Ammon's horn (tissue), 1 donor: Measurements from ENCODE around the gene ZNF423.

Experiments used
- DNase-seq: peaks from one replicate; pipeline ENCODE4 v3.0.0-alpha.2; 2016; ENCODE audit warnings: low spot score

Gene ZNF423

DNA sequence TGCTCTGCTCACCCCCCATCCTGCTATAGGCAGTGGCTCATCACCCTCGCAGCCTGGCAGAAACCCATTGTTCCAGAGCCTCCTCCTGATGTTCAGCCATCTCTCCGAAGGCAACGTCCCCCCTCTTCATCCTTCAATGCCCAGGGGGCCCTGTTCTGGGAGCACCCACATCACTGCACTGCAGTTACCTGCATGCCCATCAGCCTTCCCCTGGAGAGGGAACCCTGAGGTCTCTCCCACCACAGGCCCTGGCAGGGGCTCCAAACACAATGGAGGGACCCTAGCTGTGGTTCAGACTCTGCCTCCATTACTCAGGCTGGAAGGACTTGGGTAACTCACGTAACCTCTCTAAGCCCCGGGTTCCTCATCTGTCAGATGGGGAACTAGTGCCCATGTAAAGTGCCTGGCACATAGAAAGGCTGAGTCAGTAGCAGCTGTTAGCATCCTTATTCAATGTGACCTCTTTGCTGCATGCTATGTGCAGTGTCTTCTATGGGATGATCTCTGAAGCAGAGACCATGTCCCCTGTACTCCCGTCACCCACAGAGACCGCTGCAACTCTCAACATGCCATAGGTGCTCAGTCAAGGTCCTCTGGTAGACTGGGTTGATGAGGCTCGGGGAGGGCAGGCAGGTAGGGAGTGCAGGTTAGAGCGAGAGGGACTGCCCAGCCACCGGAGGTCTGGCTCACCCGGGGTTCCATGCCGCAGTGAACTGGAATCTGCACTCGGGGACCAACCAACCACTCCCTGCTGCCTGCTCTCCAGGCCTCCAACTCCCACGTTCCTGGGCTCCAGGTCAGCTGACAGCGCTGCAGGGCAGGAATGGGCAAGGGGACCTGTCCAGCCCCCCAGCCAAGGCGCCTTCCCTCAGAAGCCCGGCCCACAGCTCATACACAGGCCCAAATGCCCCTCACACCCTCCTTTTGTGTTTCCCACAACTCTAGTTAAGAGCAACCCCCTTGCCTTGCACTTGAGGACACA is 233.2 kb downstream of the ZNF423 start:
- DNase-seq = no peak

DNA sequence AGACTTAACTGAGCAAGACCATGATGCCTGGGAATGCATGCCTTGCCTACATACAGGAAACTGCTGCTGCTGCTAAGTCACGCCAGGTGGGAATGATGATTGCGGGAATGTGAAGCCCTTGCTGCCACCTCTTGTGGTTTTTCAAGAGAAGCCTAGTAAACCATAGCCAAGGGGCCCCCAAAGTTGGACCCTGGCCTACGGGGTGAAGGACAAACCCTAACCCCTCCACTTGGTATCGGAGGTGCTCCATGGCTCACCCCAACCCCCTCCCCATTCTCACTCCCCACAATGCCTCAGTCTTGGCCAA is 233.9 kb downstream of the ZNF423 start:
- no peak for DNase-seq

DNA sequence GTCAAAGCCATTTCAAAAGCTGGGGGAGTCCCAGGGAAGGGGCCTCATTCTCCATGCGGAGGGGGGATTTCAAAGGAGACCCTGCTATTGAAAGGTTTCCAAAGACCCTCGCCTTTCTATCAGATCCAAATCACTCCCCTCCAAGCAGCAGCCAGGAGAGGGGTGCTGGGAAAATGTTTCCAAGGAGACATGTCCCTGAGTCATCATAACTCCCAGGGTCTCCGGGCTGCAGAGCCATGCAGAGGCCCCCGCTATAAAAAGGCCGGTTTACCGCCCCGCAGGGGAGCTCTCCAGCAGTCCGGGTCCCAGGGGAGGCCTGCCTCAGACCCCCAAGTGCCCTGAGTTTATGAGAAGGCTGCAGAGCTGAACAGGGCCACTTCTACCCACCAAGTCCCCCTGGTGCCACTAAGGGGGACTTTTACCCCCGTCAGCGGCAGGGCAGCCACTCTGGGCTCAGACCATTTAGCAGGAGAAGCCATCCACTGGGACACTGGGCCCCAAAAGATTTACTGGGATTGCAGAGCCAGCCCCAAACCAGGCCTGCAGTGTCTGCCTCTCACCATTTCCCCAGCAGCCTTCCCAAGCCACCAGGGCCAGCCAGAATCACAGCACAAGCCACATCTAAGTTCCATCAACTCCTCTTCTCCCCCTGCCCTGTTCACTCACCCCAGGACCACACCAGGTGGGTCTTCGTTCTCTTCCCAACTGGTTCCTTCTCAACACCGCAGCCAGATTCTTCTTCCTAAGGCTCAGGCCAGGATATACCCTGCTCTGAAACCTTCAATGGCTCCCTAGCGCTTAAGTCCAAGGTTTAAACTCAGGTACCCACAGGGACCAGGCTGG is 234.4 kb downstream of the ZNF423 start:
- no peak for DNase-seq

DNA sequence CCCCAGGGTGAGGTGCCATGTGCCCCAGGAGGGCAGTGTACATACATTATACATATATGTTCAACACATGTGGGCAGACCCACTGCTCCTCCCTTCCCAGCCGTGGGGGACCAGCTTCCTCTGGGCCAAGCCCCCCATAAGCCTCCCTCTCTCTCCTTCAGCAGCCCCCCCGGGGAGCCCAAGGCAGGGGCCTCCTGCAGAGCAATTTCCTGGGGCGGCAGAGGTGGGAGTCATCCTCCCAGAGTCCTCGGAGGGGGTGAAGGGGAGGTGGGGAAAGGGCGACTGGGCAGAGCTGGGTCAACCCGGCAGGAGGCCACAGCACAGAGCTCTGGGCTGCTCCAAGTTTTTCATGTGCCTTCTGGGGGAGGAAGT is 235.1 kb downstream of the ZNF423 start:
- DNase-seq = no peak

DNA sequence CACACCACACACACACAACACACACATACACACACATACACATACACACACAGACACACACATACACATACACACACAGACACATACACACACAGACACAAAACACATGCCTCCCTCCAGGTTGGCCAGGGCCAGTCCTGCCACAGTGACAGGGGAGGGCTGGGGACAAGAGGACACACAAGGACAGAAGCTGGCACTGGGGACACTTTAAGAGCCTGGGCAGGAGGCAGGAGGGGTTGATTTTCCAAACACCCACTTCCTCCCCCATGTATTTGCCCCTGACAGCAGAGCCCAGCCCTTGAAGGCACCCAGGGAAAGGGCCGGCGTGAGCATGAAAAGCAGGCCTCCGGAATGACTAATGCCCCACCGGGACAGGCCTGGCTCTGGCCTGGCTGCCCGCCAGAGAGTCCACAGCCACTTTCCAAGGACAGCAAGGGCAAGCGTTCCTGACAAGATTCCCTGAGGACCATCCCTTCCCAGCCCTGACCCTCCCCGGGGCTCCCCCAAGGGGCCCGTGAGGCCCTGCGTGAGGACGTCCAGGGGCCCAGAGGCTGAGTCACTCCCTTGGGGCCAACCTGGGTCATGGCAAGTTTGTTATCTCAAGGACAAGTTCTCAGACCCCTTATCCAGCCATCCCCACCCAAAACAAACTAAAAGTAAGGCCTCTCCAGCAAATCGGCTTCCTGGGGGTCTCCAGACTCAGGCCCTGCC is 235.6 kb downstream of the ZNF423 start:
- DNase-seq = no peak

DNA sequence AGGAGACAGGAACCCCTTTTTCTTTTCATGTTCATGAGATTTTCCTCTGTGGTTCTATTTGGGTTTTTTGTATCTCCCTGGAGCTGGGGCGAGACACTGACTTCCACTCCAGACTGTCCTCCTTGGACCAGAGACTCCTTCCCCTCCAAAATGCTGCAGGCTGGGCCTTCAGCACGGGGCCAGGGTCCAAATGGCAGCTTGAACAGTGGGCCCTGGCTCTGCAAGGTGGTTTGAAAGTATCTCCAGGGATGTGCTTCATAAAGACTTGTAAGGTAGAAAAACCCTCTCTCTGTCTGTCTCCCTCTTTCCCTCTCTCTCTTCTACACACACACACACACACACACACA is 236.1 kb downstream of the ZNF423 start:
- no peak for DNase-seq

DNA sequence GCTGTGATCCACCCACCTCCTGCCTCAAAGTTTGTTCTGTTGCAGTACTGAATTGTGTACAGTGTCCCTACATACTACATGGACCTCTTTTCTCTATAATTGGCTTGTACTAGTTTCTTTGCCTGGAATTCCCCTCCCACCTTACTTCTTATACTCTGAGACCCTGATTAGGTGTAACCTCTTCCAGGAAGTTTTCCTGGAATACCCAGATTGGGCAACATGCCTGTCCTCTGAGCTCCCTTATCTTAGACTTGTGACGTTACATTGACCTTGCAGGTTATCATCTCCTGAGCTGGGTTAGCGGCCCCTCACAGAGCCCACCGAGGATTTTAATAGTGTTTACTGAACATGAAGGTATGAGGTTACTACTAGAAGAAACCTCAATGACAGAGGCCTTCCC is 237.0 kb downstream of the ZNF423 start:
- DNase-seq = no peak

DNA sequence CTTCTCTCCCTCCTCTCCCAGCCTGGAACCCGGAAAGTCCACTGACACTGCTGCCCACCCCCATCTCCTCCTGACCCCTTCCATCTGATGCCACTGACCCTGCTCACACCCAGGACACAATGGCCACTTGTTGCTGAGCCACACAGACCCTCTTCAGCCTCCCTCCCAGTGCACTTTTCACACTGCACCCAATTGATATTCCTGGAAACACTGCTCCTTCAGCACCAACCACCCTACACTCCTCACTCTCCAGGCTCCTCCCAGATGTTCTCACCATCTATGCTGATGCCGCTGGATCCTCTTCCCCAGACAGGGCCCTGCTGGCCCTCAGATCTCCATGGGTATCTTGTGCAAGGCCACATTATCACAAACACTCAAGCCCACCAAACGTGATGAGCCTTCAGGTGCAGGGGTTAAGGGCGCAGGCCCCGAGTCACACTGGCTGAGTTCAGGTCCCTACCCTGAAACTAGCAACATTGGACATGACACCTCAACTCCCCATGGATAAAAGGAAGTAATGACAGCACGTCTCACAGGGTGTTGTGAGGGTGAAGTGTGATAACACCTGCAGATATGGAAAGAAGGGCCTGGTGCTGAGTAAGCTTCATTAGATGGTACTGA is 238.1 kb downstream of the ZNF423 start:
- DNase-seq = no peak

DNA sequence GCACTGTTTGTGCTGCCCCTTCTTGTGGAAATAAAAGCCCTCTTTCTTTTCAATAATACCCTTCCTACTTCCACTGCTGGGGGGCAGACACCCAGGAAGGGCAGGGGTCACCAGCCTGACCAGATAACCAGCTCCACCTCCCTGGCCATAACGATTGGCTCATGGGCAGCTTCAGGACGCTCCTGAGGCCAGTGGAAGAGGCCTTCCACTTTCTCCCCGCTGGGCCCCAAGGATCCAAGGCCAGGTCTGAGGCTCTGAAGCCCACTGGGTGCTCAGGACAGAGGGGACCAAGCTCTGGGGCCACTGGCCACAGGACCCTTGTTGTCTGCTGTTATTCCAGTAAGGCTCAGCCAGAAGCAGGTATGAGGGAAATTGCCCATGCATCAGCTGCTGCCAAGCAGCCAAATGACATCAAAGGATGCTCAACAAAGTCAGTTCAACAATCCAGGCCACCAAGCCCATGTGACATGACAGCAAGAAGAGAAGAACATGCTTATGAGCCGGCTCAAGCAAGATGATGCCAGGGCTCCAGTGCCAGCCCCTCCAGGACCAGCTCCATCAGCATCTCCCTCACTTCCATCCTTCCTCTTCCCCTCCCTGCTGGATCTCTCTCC is 238.8 kb downstream of the ZNF423 start:
- no peak for DNase-seq

DNA sequence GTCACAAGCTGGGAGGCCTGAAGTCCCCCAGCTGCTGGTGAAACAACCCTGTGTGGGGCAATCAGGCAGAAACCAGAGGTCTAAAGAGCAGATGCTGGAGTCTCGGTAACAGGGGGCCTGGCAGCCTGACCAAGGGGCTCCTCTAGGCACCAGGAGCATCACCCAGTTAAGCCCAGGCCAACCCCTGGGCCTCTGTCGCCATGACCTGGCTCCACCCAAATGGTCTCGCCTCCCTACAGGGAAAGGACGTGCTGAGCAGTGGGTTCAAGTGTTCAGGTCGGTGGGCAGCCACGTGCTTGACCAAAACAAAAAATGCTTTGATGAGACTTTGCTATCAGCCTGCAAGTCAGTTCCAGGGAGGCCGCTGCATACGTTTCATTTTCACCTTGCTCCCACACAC is 240.3 kb downstream of the ZNF423 start:
- no peak for DNase-seq

DNA sequence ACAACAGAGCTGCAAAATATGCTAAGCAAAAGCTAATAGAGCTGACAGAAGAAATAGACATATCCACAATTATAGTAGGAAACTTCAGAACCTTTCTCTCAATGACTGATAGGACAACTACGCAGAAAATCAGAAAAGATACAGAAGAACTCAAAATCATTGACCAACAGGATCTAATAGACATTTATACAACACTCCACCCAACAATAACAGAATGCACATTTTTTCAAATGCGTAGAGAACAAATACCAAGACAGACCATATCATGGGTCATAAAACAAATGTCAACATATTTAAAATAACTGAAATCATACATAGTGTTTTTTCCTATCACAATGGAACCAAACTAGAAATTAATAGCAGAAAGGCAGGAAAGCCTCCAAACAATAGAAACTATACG is 244.9 kb downstream of the ZNF423 start:
- no peak for DNase-seq

DNA sequence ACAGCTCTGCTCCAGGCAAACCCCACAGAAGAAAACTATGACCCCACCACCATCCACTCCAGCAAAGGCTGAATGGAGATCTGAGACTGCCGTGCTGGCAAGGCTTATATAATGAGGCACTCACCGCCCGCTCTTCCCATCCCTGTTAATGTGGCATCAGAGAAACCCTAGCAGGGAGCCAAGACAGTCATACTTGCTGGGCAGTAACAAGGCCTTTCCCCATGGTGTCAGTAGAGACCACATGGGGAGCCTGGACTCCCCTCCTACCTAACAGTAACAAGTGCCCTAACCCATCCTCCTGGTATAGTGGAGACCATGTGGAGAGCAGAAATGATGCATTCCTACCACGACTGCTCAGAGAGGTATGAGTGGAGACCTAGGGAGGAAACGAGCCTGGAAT is 247.1 kb downstream of the ZNF423 start:
- DNase-seq = peak; percentile 35

DNA sequence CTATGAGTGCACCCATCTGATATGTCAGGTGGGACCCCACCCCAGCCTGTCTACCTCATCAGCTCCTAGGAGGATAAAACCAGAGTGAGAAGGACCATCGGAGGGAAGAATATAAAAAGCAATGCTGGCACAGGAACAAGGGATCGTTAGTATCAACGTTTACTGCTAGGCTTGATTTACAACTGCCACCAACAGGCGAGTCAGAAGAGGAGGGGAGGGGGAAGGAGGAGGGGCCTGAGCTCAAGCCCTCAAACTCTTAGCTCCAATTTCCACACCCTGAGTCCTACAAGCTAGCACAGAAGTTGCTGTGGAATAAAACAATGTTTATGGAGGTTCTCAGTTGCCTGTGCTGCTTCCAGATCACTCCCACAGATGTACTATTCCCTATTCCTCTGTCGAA is 247.8 kb downstream of the ZNF423 start:
- DNase-seq = no peak

DNA sequence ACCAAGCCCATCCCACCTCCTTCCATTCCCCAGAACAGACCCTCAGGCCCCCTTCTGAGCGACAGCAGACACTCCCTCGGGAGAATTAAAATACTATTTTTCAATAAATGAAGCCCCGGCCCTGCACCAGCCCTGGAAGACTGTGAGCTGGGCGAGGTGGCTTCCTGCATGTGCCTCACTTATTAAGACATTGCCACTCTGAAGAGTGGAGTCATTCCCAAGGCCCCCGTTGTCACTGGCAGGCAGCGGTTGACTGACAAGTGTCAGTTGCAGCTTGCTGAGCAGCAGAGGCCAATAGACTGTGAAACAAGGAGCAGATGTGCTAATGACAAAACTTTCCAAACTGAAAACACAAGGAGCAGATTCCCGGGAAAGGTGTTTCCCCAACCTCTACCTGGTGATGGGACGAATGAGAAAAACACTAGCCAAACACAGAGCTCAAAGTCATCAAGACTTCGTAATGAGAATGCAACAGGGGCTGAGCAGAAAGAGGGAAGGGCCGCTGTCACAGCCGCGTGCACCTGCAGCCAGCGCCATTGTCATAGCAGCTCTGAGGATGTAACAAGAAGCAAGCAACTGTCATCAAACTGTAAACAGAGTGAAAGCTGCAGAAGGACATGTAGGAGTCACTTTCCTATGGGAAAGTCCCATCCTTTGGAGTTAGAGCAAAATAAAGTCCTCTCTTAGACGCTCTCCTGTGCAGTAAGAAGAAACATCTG is 250.2 kb downstream of the ZNF423 start:
- DNase-seq = no peak

DNA sequence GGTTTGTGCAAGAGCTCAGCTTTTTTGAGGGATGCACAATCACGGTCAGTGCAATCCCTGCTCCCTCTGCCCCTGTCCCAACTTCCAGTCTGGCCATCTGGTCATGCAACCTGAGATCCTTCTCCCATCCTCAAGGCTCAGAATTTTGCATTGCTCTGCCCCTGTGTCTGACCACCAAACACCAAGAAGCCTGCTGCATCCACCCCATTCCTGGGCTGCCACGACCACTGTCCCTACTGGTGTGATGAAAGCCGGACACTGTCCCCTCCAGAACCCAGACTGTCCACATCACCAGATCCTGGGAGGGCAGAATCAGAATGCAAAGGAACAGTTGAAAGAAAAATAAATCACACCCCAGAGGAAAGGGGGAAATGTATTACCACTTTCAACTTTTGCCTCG is 251.3 kb downstream of the ZNF423 start:
- DNase-seq = no peak

DNA sequence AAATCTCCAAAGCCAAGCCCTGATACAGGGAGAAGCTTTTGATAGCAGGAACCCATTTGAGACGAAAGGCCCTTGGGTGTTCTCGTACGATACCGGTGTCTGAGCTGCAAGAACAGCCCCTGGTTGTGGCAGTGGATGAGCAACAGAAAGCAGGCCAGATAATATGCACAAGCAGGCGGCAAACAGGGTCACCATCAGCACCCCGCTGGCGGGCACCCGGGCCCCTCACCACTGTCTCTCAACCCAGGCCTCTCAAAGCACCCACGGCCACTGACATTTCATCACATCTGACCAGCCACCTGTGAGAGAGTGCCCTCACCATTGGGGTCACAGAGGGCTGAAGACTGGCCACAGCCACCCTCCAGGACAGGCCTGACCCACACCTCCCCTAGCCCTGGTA is 252.0 kb downstream of the ZNF423 start:
- no peak for DNase-seq

DNA sequence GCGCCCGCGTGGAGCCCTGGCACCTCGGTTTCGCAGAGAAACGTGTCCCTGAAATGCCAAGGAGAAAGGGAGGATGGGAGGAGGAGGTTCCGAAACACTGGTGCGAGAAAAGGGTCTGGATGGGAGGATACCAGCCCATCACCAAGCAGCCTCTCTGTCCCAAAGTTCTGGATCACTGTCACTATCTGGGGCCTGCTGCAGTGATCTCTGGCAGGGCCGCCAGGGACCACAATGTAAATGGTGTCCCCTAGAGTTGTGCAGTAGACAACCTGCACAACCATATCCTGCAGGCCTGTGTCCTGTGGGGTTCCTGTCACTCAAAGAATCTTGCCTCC is 253.0 kb downstream of the ZNF423 start:
- DNase-seq = no peak

DNA sequence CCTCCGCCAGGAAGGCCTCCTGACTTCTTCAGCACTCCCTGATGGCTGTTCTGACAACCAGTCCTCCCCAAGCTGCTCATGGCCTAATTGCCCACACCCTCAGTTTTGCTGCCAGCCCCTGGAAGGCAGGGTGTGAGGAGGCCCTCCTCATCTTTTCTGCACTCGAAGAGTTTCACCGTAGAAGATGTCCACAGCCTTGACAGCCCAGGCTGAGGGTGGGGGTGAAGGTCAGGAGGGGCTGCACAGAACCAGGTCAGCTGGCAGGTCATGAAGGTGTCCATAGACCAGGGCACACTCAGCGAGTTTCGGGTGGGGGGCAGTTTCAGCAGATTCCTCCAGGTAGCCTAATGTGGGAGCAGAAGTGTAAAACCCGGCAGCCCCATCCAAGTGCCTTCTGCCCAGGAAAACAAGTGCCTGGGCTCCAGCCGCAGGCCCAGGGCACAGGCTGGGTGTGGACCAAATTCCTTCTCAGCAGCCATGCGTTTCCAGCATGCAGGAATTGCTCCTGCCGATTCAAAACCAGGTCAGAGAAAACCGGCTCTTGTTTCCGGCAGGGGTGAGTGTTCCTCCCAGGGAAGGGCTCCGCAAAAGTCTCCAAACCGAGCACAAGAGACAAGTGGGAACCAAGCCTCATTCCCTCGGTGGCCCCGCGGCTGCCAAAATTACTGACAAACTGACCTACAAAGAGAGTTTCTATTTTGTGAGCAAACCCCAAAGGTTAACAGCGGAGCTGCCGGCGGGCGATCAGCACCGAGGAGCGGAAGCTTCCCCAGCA is 253.5 kb downstream of the ZNF423 start:
- no peak for DNase-seq

DNA sequence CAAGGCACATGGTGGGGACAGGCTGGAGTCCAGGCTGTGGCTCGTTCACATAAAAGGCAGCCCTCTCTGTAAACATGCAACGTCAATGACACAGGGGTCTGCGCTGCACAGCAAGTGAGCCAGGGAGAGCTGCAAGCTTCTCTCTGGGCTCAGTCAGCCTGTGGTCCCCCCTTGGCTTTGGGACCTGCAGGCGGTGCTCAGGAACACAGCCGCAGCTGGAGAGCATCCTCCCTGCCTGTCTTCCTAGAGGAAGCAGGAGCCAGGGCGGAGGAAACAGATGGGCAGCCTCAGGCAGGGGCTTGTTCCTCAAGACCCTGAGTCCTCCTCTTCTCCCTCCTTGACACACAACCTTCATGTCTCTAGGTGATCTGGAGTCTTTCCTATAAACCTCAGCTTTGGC is 254.3 kb downstream of the ZNF423 start:
- DNase-seq = no peak

DNA sequence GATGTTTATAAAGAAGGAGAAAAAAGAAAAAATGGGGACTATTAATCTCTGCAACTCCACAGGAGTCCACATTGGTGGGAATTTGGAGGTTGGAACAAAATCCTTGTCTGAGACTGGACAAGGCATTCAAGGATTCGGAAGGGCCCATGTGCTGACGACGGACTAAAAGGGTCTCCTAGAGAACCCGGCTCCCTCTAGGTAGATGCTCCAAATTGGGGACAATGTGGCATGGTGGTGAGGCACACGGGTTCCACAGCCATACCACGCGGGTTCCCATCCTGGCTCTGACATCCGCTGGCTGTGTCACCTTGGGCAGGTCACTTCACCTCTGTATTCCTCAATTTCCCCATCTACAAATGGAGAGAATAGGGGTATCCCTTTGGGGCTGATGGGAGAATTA is 254.9 kb downstream of the ZNF423 start:
- no peak for DNase-seq

DNA sequence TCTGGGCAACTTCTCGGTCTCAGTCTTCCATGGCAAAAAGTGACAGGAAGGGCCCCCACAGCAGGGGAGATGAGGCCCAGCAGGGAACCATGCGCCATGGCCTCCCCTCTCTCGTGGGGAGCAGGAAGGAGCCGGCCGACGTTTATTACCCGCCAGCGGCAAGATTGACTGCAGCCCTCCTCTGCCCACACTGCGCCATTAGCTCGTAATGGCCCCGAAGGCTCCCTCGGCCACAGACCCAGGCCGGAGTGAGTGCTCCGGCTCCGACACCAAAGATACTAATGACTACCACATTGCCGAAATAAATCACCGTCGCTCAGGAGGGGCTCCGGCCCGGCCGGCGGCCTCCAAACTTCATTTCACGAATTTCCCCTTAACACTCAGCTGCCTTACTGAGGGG is 255.4 kb downstream of the ZNF423 start:
- DNase-seq = no peak
